ENCODE measurements around the gene CST4. TPM values are rescaled to one million over a fixed set of nuclear protein-coding genes. Genes with fewer than 3 reads are reported as not detected.
"Not testable (repeated sequence)": the region's sequence is repeated elsewhere in the genome, so short reads cannot be mapped to it uniquely, and the experiment has no call there.

Gene CST4
- total RNA-seq, 1 donor, result not detected

DNA sequence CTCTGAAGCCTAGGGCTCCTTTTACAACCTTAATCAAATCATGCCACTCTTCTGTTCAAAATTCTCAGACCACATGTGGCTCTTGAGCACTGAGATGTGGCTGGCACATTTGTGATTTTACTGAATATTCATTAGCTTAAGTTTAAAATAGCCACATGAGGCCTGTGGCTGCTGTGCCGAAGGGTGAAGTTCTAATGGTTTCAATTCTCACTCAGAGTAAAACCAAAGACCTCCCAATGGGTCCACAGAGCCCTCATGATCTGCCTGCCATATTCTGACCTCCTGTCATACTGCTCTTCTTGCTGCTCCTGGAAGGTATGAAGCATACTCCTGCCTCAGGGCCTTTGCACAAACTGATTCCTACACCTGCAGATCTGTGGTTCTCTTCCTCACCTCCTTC lies 43.3 kb downstream of the CST4 start:
- no peak for DNase-seq (ENCODE audit: low read depth in 2 of 3, low spot score in 2 of 3)

DNA sequence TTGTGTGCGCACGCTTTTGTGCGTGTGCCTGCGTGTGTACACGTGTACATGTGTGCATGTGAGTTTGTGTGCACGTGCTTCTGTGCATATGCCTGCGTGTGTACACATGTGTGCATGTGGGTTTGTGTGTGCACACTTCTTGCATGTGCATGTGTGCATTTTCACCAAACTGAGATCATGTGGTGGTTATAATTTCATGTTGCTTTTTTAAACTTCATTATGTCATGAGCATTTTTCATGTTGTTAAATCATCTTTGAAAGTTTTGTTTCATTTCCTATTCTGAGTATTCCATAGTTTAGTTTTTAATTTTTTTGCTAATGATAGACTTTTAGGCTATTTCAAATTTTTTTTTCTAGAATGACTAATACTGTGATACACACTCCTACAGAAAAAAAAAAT lies 44.7 kb downstream of the CST4 start:
- DNase-seq (ENCODE audit: low read depth in 2 of 3, low spot score in 2 of 3), result no peak

DNA sequence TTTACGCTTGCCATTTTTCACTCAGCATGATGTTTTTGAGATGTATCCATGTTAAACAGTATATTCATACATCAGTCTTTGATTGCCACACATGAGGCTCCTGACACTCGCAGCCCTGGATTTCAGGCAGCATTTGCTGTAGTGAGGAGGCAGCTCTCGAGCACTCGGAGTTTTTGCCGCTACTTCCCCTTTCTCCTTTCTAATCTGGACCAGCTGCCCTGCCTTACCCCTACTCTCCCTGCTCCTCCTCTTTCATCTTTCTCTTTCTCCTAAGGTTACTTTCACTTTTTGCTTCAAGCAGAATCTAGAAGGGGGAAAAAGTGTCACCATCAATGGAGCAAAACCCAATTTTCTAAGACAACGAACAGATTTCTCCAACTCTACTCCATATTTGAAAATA lies 45.2 kb downstream of the CST4 start:
- peak in 1 of 3 donors; percentile 67 for DNase-seq (ENCODE audit: low read depth in 2 of 3, low spot score in 2 of 3)

DNA sequence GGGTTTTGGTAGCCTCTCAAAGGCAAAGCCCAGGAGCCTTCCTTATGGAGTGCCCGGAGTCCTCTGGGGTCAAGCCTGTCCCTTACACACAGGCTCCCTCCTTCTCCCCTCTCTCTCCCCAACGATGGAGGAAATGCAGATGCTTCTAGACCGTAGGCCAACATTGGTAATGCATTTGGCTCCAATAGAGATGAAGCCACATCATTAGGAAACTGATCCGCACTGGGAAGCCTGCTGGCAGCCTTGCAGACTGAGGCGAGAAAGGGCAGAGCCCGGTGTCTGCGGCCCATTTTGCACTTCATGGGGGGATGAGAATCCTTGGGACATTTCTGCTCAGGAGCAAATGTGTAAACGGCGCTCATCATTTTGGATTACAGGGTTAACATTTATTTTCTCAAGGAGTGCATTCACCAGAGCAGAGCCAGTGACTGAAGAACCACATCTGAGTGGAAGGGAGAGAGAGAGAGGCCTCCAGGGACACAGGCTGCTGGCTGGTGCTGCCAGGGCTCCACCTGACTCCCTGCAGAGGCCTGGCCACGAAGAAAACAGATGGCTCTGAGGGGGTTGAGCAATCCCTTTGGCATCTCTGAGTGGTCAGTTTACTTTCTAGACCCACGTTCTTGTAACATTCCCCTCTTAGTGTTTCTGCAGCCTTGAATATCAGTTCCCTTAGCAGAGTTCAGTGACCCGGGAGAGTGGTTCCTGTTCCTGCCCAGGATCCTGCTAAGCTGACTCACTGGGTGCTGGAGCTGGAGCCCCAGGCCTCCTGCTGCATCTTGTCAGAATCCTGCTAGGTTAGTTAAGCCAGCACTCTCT lies 46.7 kb downstream of the CST4 start:
- DNase-seq (ENCODE audit: low read depth in 2 of 3, low spot score in 2 of 3), result no peak

DNA sequence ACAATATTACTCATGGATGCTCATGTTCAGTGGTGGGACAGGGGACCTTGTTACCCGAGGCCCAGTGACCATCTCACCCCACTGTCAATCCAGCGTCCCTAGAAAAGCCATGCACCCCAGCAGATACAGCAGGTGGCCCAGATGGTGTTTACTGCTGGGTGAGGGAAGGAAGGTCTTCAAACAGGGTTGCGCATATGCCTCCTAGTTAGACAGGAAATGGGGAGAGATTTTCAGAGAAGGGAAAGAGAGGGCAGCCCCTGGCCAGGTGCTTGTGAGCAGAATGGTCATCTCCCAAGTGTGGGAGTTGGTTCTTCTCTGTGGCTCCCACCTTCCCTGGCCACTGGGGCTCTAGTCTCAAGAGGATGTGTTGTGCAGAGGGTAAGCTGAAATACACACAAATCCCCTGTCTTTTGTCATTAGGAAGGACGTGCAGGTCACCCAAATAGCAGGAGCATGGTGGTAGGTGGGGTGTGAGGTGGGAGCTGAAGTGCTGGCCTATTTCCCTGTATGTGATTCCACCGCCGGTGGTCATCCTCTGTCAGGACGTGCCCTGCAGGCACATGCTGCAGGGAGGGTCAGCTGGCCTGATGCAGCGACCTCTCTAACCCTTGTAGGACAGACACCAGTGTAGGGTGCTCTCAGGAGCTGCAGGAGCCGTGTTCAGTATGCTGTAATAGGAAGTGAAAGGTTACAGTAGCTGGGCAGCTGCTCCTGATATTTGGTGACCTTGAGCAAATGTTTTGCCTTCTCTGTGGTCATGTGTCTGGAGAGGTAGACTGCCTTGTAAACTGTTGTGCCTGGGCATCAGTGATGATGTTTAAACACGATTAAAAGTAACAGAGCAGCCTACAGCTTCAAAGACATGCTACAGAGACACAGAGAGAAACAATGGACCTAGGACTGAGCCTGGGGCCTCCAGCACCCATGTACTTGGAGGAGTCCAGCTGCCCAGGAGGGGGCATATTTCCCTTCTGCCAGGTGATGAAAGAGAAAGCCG lies 47.9 kb downstream of the CST4 start:
- no peak for DNase-seq (ENCODE audit: low read depth in 2 of 3, low spot score in 2 of 3)

DNA sequence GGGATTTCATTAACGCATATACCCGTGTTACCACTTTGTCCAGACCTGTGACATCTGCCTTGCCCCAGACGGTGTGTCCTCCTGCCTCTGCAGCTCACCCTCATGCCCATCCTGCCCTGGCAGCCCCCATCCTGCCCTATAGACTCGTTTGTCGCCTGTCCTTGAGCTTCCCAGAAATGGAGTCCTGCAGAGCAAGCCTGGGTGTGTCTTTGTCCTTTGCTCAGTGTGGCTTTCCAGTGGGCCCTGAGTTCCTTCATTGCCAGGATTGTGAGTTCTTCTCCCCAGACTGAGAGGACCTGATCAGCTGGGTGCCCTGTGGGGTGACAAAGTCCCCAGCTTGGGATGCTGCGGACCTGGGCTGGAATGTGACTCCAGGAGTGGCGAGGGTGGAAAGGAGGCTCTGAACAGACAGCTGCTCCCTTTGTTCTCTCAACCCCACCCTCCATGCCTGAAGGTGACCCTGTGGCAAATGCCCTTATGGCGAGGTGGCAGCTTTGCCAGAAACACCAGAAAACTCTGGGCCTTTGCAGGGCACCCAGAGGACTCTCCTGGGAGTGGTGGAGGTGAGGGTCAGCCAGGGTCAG lies 48.7 kb downstream of the CST4 start:
- DNase-seq (ENCODE audit: low read depth in 2 of 3, low spot score in 2 of 3), result no peak

DNA sequence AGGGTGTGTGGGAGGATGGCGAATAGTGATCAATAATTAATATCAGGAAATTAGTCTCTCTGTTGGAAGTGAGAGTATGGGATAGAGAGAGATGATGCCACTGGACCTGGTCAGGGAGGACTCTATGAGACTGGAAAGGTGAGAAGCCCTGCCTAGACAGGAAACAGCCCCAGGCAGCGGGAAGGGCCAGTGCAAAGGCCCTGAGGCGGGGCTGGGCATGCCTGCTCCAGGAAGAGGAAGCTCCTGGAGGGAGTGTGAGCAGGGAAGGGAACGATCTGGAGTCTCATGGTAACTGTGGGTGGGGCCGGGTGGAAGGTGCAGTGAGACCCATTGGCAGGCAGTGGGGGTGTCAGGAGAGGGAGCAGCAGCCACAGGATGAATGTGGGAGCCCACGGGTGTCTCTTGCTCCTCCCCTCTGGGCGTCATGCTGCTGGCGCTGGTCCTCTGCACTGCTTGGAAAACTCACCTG lies 49.3 kb downstream of the CST4 start:
- no peak for DNase-seq (ENCODE audit: low read depth in 2 of 3, low spot score in 2 of 3)

DNA sequence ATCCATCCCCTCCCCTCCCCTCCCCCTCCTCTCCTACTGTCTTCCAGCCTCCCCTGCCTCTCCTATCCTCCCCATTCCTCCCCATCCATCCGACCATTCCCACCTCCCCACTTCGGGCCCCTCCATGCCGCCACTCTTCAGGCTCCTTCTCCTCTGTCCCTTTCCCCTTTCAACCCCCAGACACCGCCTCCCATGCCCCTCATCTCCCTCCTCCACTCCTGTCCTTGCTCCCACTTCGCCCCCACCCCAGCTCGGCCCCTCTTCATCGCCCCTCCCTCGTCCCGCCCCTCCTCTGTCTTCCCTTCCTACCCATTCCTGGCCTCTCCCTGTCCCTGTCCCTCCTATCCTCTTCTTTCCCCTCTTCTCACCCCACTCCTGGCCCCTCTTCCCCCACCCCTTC lies 50.5 kb downstream of the CST4 start:
- DNase-seq (ENCODE audit: low read depth in 2 of 3, low spot score in 2 of 3), result no peak

DNA sequence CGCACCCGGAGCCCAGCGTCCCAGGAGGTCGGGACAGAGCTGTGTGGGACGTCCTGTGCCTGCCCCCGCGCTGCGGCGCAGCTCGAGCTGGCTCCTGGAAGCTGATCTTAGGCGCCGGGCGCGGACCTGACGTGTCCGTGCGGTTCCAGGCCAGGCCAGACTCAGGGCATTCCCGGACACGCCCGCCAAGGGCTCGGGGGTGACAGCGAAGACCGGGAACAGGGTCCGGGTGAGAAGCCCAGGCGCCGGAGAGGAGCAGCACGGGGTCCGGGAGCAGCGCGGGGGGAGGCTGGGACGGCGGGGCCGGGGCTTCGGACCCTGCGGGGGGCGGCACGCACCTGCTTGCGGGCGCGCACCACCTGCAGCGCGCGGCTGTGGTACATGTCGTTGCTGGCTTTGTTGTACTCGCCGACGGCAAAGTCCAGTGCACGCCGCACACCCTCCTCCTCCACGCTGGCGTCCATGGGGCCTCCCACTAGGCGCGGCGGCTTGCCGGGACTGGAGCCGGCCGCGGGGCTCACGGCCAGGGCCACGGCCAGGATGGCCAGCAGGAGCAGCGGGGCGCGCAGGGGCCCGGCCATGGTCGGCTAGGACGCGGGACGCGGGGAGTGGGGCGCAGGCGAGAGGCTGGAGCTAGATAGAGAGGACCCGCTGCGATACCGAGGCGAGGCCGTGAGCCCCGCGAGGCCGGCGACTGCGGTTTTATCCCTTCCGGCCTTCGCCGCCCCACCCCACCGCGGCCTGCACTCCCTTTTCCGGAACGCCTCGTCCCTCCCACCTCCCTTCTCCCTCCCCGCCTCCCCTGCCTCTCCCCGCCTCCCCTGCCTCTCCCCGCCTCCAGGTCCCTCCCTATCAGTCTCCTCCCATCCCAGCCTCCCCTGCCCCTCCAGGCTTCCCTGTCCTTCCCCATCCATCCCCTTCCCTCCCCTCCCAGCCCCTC lies 51.3 kb downstream of the CST4 start, which contains the start of gene CST3:
Gene CST3, minus strand, starts transcription at position 674 of the 940 bp plus-strand sequence. Its CDS starts 93 bp downstream, at position 581.
- peak in 1 of 3 donors; percentile 41 for DNase-seq (ENCODE audit: low read depth in 2 of 3, low spot score in 2 of 3)

DNA sequence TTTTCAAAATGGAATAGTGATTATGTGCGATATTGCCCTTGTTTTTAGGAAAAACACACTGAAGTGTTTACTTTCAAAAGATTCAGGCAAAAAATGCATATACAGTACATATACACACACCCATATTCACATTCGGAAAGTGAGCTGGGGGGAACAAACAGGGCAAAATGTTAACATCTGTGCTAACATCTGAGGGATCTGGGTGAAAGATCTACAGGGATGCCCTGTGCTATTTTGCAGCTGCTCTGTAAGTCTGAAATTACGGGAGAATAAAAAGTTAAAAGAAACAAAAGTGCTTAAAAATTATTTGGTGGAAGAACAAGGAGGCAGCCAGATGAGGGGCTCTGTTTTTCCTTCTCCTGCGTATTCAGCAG lies 51.9 kb downstream of the CST4 start:
- DNase-seq (ENCODE audit: low read depth in 2 of 3, low spot score in 2 of 3), result no peak

DNA sequence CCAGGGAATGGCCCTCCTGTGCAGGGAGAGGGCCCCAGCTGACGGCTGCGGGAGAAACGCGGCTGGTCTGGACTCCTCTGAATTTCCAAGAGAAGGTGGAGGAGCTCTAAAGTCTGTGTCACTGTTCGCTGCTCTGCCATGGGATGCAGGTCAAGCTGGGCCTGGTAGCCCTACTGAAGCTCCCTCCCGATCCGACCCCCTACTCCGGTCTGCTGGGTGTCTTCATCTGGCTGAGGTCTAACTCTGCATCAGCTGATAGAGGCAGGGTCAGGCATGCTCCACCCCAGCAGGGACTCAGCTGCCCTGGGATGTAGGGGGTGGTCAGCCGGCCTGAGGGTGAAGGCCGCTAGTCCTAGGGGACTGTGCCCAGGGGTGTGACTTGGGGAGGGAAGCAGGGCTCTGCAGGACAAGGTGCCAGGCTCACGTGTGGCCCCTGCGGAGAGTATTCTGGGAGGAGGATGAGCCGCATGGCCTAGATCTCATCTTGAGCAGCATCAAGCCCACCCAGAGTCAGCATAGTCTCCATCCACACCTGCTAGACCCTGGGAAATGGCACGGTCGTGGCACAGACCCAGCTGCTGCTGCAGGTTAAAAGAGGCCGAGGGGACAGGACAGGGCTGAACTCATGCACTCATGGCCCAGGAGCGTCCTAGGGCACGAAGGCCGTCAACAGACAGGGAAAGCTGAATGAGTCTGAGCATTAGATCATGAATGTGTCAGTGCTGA lies 52.5 kb downstream of the CST4 start:
- DNase-seq (ENCODE audit: low read depth in 2 of 3, low spot score in 2 of 3), result no peak

DNA sequence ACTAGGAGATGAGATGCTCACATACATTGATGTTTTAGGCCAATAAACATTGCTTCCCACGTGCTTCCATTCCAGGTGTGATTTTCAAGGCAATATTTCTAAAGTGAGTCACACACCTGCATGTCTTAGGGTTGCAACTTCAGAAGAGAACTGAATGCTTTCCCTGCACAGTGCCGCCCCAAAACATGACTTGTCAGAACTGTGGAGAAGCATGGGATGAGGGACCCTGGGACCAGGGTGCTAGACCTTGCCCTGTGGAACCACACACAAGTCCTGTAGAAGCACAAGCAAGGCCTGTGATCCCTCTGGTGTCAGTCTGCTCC lies 53.1 kb downstream of the CST4 start:
- not testable (repeated sequence) for DNase-seq (ENCODE audit: low read depth in 2 of 3, low spot score in 2 of 3)

Small RNA genes within 50 kb of the gene (small RNA-seq; reads per million reads assigned to genes)
- not detected for gene CST2P1

Other genes starting within 250 kb of the CST4 start
- not detected for gene CSTL1, start 249.4 kb downstream of the CST4 start, total RNA-seq
- gene CST11, start 236.2 kb downstream of the CST4 start, total RNA-seq, result not detected
- gene CST8, start 197.9 kb downstream of the CST4 start, total RNA-seq, result not detected
- not detected for gene CST9L, start 120.6 kb downstream of the CST4 start, total RNA-seq
- gene CST9, start 83.1 kb downstream of the CST4 start, total RNA-seq, result not detected
- gene CST3, start 51.1 kb downstream of the CST4 start, total RNA-seq, result 77.8 TPM
- gene CST1, start 61.9 kb upstream of the CST4 start, total RNA-seq, result not detected
- not detected for gene CST2, start 137.7 kb upstream of the CST4 start, total RNA-seq
- gene CST5, start 190.7 kb upstream of the CST4 start, total RNA-seq, result not detected

All from hematopoietic multipotent progenitor cell (in vitro differentiated cells).